HG02610 (cell line): Measurements from ENCODE around the gene TM7SF3.
"Not testable (repeated sequence)": the region's sequence is repeated elsewhere in the genome, so short reads cannot be mapped to it uniquely, and the experiment has no call there.

ENCODE experiments used
- ATAC-seq: cut with Tn5 transposase; IDR thresholded peaks from one replicate; pipeline ENCODE4 v1.9.1; 2021; ENCODE audit warnings: mild to moderate bottlenecking, moderate library complexity; ENCODE audit not compliant: unreplicated experiment

TM7SF3 gene, protein sequence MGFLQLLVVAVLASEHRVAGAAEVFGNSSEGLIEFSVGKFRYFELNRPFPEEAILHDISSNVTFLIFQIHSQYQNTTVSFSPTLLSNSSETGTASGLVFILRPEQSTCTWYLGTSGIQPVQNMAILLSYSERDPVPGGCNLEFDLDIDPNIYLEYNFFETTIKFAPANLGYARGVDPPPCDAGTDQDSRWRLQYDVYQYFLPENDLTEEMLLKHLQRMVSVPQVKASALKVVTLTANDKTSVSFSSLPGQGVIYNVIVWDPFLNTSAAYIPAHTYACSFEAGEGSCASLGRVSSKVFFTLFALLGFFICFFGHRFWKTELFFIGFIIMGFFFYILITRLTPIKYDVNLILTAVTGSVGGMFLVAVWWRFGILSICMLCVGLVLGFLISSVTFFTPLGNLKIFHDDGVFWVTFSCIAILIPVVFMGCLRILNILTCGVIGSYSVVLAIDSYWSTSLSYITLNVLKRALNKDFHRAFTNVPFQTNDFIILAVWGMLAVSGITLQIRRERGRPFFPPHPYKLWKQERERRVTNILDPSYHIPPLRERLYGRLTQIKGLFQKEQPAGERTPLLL

GRCh38 chr12:27014085-27014858 is at the start of gene TM7SF3:
TSS of gene TM7SF3 (minus strand) at chr12:27014384. CDS start at chr12:27014168, 216 bp downstream.
- peak; percentile 73 for ATAC-seq

GRCh38 chr12:27063250-27063851 is 49.2 kb upstream of the TM7SF3 start:
- no peak for ATAC-seq

GRCh38 chr12:27061317-27061716 is 47.1 kb upstream of the TM7SF3 start:
- no peak for ATAC-seq

- ATAC-seq, result no peak
These were observed 46.6 kb upstream of the TM7SF3 start for GRCh38 chr12:27060740-27061139.

GRCh38 chr12:27057543-27057942 is 43.4 kb upstream of the TM7SF3 start:
- ATAC-seq, result no peak

- no peak for ATAC-seq
These were observed 41.8 kb upstream of the TM7SF3 start for GRCh38 chr12:27055966-27056365.

DNA sequence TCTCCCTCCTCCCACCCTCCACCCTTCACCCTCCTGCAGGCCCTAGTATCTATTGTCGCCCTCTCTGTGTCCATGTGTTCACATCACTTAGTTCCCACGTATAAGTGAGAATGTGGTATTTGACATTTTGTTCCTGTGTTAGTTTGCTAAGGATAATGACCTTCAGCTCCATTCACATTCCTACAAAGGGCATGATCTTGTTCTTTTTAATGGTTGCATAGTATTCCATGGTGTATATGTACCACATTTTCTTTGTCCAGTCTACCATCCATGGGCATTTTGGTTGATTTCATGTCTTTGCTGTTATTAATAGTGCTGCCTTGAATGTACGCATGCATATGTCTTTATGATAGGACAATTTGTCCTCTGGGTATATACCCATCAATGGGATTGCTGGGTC is 38.6 kb upstream of the TM7SF3 start:
- ATAC-seq, result no peak

DNA sequence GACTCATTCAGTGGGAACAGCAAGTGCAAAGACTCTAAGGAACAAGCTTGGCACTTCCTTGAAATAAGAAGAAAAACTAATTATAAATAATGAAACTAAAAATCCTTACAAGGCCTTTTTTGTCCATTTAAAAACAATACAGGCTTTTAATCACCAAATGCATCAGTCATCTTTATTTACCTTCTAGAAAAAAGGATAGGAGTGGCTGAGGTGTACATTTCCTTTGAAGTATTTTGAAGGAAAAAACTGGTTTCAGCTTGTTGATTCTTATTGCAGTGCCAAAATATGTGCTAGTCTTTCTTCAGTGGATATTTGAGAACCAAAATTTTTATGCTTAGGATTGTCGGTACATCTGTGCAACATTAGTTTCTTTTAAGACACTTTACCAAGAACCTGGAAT is 38.0 kb upstream of the TM7SF3 start:
- ATAC-seq, result no peak

DNA sequence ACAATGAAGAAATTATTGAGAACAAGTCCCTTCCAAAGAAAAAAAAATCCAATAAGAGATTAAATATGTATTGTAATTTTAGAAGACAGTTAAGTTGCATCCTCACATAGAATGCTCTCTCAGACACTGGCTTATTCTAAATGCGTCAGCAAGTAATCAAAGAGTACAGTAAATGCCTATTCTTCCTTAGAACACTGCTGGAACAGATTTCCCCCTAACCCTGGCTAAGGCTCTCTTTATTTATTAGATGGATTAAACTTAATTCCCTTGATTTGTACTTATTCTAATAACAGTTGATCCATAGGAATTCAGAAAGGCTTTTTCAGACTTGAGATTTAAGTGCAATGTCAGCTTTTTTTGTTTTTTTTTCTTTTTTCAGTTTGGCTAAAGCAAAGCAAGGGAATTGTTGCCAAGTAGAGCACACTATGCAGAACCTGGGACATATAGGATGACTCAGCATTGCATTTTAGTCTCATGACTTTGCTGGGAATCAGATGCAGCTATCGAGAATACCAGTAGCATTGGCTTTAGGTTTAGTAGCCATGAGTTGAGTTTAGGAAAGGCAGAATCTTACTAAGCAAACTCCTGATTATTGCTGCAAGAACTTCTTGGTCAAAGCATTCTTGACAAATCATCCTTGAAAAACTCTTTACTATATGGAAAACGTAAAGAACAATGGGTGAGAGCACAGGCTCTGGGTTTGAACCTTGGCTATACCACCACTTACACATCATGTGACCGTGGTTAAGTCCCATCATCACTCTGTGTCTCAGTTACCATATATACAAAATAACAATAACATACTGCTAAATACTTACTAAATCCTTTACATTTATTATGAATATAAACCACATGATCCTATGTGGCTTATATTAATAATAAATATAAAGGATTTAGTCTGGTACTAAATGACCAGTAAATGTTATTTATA is 34.9 kb upstream of the TM7SF3 start:
- ATAC-seq, result no peak

DNA sequence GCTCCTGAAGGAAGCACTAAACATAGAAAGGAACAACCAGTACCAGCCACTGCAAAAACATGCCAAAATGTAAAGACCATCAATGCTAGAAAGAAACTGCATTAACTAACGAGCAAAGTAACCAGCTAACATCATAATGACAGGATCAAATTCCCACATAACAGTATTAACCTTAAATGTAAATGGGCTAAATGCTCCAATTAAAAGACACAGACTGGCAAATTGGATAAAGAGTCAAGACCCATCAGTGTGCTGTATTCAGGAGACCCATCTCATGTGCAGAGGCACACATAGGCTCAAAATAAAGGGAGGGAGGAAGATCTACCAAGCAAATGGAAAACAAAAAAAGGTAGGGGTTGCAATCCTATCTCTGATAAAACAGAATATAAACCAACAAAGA is 27.8 kb upstream of the TM7SF3 start:
- not testable (repeated sequence) for ATAC-seq

DNA sequence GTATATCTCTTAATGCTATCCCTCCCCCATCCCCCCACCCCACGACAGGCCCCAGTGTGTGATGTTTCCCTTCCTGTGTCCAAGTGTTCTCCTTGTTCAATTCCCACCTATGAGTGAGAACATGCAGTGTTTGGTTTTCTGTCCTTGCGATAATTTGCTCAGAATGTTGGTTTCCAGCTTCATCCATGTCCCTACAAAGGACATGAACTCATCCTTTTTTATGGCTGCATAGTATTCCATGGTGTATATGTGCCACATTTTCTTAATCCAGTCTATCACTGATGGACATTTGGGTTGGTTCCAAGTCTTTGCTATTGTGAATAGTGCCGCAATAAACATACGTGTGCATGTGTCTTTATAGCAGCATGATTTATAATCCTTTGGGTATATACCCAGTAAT is 26.5 kb upstream of the TM7SF3 start:
- ATAC-seq, result not testable (repeated sequence)

DNA sequence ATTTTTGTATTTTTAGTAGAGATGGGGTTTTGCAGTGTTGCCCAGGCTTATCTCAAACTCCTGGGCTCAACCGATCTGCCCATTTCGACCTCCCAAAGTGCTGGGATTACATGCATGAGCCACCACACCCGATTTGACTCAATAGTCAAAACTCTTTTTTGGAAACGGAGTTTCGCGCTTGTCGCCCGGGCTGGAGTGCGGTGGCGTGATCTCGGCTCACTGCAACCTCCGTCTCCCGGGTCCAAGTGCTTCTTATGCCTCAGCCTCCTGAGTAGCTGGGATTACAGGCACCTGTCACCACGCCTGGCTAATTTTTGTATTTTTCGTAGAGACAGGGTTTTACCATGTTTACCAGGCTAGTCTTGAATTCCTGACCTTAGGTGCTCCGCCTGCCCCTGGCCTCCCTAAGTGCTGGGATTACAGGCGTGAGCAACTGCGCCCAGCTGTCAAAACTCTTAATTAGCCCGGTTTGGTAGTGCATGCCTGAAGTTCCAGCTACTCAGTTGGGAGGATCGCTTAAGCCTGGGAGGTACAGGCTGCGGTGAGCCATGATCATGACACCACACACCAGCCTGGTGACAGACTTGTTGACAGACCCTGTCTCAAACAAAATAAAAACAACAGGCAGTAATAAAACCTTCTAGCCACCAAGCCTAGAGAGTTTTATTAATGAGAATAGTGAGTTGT is 20.6 kb upstream of the TM7SF3 start:
- ATAC-seq, result no peak

DNA sequence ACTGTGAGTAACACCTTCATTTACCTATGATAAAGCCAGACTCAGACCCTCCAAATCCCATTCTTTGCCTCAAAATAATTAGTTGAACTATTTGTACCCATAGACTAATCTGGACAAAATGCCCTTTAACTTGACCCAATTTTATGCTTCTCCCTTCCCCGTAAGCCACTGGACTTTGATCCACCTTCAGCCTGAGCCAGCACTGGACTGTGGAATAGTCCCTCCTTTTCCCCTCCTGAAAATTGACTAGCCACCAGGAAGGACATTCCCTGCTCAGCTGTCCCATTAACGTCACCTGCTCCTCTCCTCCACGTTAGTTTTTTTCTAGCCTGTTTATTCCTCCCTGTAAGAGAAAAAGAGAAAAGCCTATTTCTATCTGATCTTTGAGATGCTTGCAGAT is 18.5 kb upstream of the TM7SF3 start:
- no peak for ATAC-seq

- ATAC-seq, result no peak
These were observed 17.3 kb upstream of the TM7SF3 start for GRCh38 chr12:27031531-27031930.

GRCh38 chr12:27026257-27026656 is 12.1 kb upstream of the TM7SF3 start:
- no peak for ATAC-seq

- ATAC-seq, result no peak
These were observed 10.9 kb upstream of the TM7SF3 start for GRCh38 chr12:27025116-27025515.

DNA sequence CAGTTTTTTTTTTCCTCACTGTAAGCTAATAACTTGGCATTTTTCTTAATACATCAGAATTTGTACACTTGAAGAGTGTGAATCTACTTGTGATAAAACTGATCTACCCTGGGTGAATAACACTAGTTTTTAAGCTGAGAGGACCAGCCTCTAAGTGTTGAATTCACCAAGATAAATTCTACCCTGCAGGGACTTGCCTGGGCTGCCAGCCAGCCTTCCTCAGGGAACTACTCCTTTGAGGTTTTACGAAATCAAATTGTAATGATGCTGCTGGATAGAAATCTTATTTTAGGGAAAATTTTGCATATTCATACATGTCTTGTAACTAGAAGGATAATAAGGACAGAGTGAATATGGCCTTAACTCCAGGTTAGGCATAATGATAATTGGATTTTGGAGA is 10.1 kb upstream of the TM7SF3 start:
- ATAC-seq, result no peak

GRCh38 chr12:27020761-27021160 is 6.6 kb upstream of the TM7SF3 start:
- ATAC-seq, result no peak

GRCh38 chr12:27018037-27018436 is 3.9 kb upstream of the TM7SF3 start:
- no peak for ATAC-seq
